VCaP (cell line): Measurements from ENCODE around the gene ACAD10.
A peak's percentile ranks its signal among the peaks of the same experiment; 100 is the strongest.

Experiments
- H3K27ac ChIP-seq: fragments of 450-650 bp; 2 replicates; pipeline ENCODE4 v1.5.1; 2017
- TF ChIP-seq, protein P1 (sequence below): fragments of 450-650 bp; conservative IDR thresholded peaks from 2 replicates; pipeline ENCODE4 v1.5.1; 2017; ENCODE audit warnings: mild to moderate bottlenecking, moderate library complexity

The ACAD10 gene

DNA sequence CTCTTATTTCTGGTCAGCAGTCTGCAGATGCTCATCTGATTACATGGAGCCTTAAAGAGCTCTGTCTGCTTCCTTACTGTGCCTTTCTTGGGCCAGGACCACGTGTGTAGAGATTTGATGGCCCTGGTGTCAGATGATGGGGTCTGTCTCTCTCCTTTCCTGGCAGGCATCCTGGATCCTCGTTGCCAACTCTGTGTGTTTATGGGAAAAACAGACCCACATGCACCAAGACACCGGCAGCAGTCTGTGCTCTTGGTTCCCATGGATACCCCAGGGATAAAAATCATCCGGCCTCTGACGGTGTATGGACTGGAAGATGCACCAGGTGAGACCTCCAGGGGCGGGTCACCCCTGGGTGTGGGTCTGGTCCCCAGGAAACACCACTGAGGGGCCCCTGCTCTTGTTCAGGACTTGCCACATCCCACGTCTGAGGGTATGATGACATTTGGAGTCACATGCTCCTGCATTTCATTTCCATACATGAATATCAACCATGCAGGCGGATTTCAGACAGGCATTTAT is 62.4 kb downstream of the ACAD10 start:
- TF ChIP-seq, protein P1, sequence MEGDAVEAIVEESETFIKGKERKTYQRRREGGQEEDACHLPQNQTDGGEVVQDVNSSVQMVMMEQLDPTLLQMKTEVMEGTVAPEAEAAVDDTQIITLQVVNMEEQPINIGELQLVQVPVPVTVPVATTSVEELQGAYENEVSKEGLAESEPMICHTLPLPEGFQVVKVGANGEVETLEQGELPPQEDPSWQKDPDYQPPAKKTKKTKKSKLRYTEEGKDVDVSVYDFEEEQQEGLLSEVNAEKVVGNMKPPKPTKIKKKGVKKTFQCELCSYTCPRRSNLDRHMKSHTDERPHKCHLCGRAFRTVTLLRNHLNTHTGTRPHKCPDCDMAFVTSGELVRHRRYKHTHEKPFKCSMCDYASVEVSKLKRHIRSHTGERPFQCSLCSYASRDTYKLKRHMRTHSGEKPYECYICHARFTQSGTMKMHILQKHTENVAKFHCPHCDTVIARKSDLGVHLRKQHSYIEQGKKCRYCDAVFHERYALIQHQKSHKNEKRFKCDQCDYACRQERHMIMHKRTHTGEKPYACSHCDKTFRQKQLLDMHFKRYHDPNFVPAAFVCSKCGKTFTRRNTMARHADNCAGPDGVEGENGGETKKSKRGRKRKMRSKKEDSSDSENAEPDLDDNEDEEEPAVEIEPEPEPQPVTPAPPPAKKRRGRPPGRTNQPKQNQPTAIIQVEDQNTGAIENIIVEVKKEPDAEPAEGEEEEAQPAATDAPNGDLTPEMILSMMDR: no peak

DNA sequence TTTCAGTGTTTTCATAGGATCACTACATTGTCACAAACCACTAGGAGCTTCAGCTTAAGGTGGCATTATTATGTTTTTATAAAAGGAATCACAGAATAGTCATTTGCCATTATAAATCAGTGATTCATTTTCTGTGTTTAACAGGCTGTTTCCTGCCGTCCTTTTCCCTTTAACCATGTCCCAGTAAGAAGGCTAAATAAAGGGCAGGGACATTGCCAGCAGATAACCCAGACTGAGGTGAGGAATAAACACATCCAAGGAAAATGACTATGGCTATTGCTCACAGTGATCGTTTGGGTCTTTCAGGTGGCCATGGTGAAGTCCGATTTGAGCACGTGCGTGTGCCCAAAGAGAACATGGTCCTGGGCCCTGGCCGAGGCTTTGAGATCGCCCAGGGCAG is 63.0 kb downstream of the ACAD10 start:
- H3K27ac ChIP-seq: no peak overlapping the region
- TF ChIP-seq, protein P1: no peak

More for the DNA sequence above, 62.4 kb downstream of the ACAD10 start:
- no peak overlapping the region for H3K27ac ChIP-seq

DNA sequence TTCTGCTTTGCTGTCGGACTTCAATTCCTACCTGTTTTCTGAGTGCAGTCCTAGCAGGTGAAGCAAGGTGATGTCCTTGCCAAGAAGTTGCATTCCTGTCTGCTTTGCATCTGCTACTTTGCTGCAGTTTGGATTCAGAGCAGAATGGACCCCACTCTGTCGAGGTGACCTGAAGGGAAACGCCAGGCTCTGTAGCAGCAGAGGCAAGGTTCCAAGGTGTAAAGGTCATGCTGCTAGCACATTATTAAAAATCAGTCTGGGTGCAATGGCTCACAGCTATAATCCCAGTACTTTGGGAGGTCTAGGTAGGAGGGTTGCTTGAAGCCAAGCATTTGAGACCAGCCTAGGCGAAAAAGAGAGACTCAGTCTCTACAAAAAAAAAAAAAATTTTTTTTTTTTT is 63.5 kb downstream of the ACAD10 start:
- H3K27ac ChIP-seq: no peak overlapping the region
- TF ChIP-seq, protein P1: no peak

DNA sequence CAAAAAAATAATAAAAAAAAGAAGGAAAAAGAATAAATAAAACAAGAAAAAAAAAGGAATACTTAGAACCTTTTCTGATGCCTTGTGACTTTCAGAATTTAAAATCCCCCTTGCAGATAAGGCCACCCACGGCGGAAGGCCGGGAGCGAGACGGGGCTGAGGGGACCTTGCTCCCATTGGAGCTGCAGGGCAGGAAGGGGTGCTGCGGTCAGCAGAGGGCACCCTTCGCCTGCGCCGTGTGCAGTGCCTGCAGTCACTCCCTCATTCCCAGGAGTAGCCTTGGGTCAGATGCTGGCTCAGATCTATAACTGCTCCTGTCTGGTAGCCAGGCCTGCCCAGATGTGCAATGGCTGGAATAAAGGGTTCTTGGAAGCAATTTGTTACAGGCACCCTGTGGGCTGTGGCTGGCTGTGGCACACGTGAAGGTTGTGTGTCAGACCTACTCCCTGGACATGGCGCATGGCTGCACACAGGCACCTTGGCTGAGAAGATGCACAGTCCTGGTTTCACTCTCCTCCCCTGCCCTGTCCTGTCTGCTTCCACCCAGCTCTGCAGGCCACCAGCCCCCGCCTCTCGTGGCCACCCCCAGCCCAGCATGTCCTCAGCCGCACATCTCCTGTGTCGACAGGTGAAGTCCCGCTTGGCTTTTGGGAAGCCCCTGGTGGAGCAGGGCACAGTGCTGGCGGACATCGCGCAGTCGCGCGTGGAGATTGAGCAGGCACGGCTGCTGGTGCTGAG is 67.5 kb downstream of the ACAD10 start:
- H3K27ac ChIP-seq: no peak overlapping the region
- TF ChIP-seq, protein P1: peak; percentile 91

DNA sequence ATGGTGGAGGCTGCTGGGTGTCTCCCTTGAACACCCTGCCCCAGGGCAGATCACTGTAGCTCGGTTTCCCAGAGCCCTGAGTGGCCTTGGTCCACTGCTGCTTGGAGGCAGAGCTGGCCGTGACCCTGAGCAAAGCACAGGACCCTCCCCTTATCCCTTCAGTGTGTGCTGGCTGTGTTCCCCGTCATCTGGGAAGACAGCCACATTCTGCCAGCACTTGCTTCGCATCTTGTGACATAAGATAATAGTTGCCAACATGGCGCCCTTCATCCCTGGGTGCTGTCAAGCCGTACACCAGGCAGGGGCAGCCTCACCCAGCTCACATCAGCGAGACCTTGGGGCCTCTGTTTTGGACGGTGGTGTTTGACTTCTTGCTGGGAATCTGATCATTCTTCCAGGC is 68.8 kb downstream of the ACAD10 start:
- no peak overlapping the region for H3K27ac ChIP-seq
- TF ChIP-seq, protein P1: no peak

DNA sequence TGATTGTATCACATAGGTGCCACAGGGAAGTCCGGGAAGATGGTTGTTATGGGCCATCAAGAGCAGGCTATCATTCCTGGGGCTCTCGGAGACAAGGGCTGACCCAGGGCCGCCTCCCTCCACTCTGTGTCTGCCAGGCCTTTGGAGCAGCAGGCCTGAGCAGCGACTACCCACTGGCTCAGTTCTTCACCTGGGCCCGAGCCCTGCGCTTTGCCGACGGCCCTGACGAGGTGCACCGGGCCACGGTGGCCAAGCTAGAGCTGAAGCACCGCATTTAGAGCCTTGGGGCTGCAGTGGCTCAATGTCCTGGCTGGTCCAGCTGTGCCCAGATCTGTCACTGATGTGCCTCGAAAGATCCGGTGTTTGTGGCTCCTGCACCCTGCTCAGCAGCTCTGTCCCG is 70.3 kb downstream of the ACAD10 start:
- no peak overlapping the region for H3K27ac ChIP-seq
- TF ChIP-seq, protein P1: no peak

DNA sequence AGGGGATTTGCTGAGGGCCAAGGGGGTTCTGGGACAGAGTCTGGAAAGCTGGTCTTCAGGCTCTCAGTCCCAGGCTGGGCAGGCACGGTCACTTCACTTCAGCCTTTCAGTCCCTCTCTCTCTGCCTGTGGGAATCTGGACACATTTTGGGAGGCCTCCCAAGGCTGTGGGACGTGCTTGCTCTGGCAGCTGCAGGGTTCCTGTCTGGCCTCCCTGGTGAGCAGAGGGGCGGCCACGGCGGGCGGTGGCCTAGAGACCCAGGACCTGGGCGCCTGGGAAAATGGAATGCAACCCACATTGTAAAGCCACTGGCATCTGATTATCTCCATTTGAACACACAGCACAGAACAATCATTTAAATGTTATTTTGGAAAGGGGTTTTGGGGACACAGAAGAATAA is 70.8 kb downstream of the ACAD10 start:
- peak overlapping the region; percentile 77; the same call in 1 of the 2 replicates for H3K27ac ChIP-seq
- TF ChIP-seq, protein P1: no peak
